Esophagus muscularis mucosa (tissue), 3 donors: Measurements from ENCODE around the gene SORCS2.

Experiments
- POLR2A ChIP-seq: fragments of 450-650 bp; IDR thresholded peaks from one replicate; pipeline ENCODE4 v1.6.1; 2017; ENCODE audit warnings: antibody characterized with exemption, moderate library complexity, mild to moderate bottlenecking, low read depth
- POLR2AphosphoS5 ChIP-seq, 2 donors: sonication (generic); formaldehyde crosslinking; IDR thresholded peaks; one replicate each; pipeline ENCODE4 v1.6.1; 2017; ENCODE audit warnings: antibody characterized with exemption in 2 of 2
- TF ChIP-seq, protein P1 (sequence below), 3 experiments: fragments of 200-600 bp in 2 of 3; fragments of 450-650 bp in 1 of 3; sonication (generic) in 2 of 3; IDR thresholded peaks; one replicate each; pipeline ENCODE4 v1.5.1; 2017 to 2019; ENCODE audit warnings: antibody characterized with exemption in 3 of 3, mild to moderate bottlenecking in 2 of 3, moderate library complexity in 1 of 3

DNA sequence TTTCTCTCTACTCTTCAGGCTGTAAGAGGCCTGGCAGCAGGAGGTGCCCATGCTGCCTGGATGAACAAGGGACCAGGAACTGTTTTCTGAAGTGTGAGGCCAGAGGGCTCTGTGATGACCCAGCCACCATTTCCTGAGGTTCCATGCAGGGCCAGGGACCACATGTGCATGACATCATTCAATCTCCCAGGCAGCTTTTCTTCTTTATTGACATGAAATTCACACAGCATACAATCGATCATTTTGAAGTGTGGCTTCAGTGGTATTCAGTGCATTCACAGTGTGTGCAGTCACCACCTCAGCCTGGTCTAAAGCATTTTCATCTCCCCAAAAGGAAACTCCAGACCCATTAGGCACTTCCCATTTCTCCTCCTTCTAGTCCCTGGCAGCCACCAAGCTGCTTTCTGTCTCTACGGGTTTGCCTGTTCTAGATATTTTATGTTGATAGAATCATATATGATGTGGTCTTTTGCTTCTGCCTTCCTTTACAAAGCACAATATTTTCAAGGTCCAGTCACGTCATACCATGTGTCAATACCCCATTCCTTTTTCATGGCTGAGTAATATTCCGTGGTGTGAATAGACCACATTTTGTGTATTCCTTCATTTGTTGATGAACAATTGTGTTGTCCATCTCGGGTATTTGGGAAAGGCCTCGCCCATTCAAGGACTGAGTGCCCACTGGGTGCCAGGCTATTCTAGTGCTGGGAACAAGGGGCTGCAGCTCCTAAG, 149.3 kb downstream of the SORCS2 start:
- TF ChIP-seq, protein P1, sequence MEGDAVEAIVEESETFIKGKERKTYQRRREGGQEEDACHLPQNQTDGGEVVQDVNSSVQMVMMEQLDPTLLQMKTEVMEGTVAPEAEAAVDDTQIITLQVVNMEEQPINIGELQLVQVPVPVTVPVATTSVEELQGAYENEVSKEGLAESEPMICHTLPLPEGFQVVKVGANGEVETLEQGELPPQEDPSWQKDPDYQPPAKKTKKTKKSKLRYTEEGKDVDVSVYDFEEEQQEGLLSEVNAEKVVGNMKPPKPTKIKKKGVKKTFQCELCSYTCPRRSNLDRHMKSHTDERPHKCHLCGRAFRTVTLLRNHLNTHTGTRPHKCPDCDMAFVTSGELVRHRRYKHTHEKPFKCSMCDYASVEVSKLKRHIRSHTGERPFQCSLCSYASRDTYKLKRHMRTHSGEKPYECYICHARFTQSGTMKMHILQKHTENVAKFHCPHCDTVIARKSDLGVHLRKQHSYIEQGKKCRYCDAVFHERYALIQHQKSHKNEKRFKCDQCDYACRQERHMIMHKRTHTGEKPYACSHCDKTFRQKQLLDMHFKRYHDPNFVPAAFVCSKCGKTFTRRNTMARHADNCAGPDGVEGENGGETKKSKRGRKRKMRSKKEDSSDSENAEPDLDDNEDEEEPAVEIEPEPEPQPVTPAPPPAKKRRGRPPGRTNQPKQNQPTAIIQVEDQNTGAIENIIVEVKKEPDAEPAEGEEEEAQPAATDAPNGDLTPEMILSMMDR (IDR thresholded peaks at IDR 0.05), result no peak
- no peak for TF ChIP-seq POLR2AphosphoS5 (IDR thresholded peaks at IDR 0.05)
- TF ChIP-seq POLR2A, result no peak
